Measurements from ENCODE around the gene TMBIM1. TPM values are rescaled to one million over a fixed set of nuclear protein-coding genes. Genes with fewer than 3 reads are reported as not detected.
"Not testable (repeated sequence)": the region's sequence is repeated elsewhere in the genome, so short reads cannot be mapped to it uniquely, and the experiment has no call there.

TMBIM1 gene
- total RNA-seq, 4 donors from 2014 or later, result 205 to 318 (median 287) TPM

- 68 to 77% methylated on average over 3 of the region's 3 CpGs for WGBS, 2 donors
- no peak overlapping the region for H3K4me3 ChIP-seq (ENCODE audit: low read depth, poor library complexity, severe bottlenecking)
- intact Hi-C loops (cut with DNase I; ENCODE audit: low total_unique reads), result no loop called here
- no peak for DNase-seq (ENCODE audit: low spot score in 2 of 2)
- TF ChIP-seq CTCF (IDR thresholded peaks at IDR 0.05) (no peak), POLR2A (IDR thresholded peaks at IDR 0.05) (no peak)
These were observed 28.5 kb upstream of the TMBIM1 start for GRCh38 chr2:218320704-218321336.

- DNase-seq (ENCODE audit: low spot score in 2 of 2), result no peak
- TF ChIP-seq POLR2A (IDR thresholded peaks at IDR 0.05) (no peak), CTCF (IDR thresholded peaks at IDR 0.05) (no peak)
These were observed 27.6 kb upstream of the TMBIM1 start for GRCh38 chr2:218319813-218320365.

GRCh38 chr2:218318241-218318640, 25.9 kb upstream of the TMBIM1 start:
- DNase-seq (ENCODE audit: low spot score in 2 of 2), result no peak
- 84 to 89% methylated on average over 6 to 7 of the region's 7 CpGs for WGBS, 2 donors
- no peak overlapping the region for H3K4me3 ChIP-seq (ENCODE audit: low read depth, poor library complexity, severe bottlenecking)
- intact Hi-C loops (cut with DNase I; ENCODE audit: low total_unique reads), result no loop called here
- TF ChIP-seq CTCF (IDR thresholded peaks at IDR 0.05), result no peak
- no peak for TF ChIP-seq POLR2A (IDR thresholded peaks at IDR 0.05)

More at GRCh38 chr2:218319813-218320365, 27.6 kb upstream of the TMBIM1 start:
- intact Hi-C loops (cut with DNase I; ENCODE audit: low total_unique reads), result no loop called here
- no peak overlapping the region for H3K4me3 ChIP-seq (ENCODE audit: low read depth, poor library complexity, severe bottlenecking)
- 45 to 61% methylated on average over 6 of the region's 6 CpGs for WGBS, 2 donors

- H3K4me3 ChIP-seq (ENCODE audit: low read depth, poor library complexity, severe bottlenecking), result no peak overlapping the region
- no peak for TF ChIP-seq CTCF (IDR thresholded peaks at IDR 0.05)
- no peak for TF ChIP-seq POLR2A (IDR thresholded peaks at IDR 0.05)
- intact Hi-C loops (cut with DNase I; ENCODE audit: low total_unique reads), result no loop called here
- 89 to 91% methylated on average over 4 of the region's 4 CpGs for WGBS, 2 donors
- no peak for DNase-seq (ENCODE audit: low spot score in 2 of 2)
These were observed 25.5 kb upstream of the TMBIM1 start for GRCh38 chr2:218317835-218318234.

GRCh38 chr2:218317303-218317630, 25.0 kb upstream of the TMBIM1 start:
- no peak overlapping the region for H3K4me3 ChIP-seq (ENCODE audit: low read depth, poor library complexity, severe bottlenecking)
- intact Hi-C loops (cut with DNase I; ENCODE audit: low total_unique reads), result no loop called here
- no peak for DNase-seq (ENCODE audit: low spot score in 2 of 2)
- 67 to 100% methylated on average over 1 of the region's 1 CpG for WGBS, 2 donors
- TF ChIP-seq CTCF (IDR thresholded peaks at IDR 0.05), result no peak
- TF ChIP-seq POLR2A (IDR thresholded peaks at IDR 0.05), result no peak

- intact Hi-C loops (cut with DNase I; ENCODE audit: low total_unique reads), result no loop called here
- DNase-seq (ENCODE audit: low spot score in 2 of 2), result no peak
- TF ChIP-seq POLR2A (IDR thresholded peaks at IDR 0.05) (no peak), CTCF (IDR thresholded peaks at IDR 0.05) (no peak)
- H3K4me3 ChIP-seq (ENCODE audit: low read depth, poor library complexity, severe bottlenecking), result no peak overlapping the region
- 77 to 80% methylated on average over 8 of the region's 8 CpGs for WGBS, 2 donors
These were observed 23.1 kb upstream of the TMBIM1 start for GRCh38 chr2:218315397-218315796.

- H3K4me3 ChIP-seq (ENCODE audit: low read depth, poor library complexity, severe bottlenecking); intact Hi-C loops (cut with DNase I; ENCODE audit: low total_unique reads): not testable (repeated sequence)
- WGBS, 2 donors, result 97 to 98% methylated on average over 4 of the region's 4 CpGs
These were observed 22.5 kb upstream of the TMBIM1 start for GRCh38 chr2:218314764-218315163.

More at GRCh38 chr2:218314764-218315163, 22.5 kb upstream of the TMBIM1 start:
- not testable (repeated sequence) for DNase-seq (ENCODE audit: low spot score in 2 of 2)
